PC-9 (cell line): Measurements from ENCODE around the gene NHLRC2.

Experiments
- EZH2 ChIP-seq: fragments of 200-600 bp; sonication (generic); IDR thresholded peaks from 2 replicates; pipeline ENCODE4 v1.8.0; 2017; ENCODE audit warnings: antibody characterized with exemption, low read depth
- TF ChIP-seq, protein P1 (sequence below): fragments of 200-600 bp; sonication (generic); conservative IDR thresholded peaks from 2 replicates; pipeline ENCODE4 v1.6.1; 2017; ENCODE audit warnings: mixed run types, antibody characterized with exemption, mild to moderate bottlenecking, moderate library complexity

GRCh38 chr10:113856563-113856962, 2.1 kb downstream of the NHLRC2 start:
- TF ChIP-seq, protein P1, sequence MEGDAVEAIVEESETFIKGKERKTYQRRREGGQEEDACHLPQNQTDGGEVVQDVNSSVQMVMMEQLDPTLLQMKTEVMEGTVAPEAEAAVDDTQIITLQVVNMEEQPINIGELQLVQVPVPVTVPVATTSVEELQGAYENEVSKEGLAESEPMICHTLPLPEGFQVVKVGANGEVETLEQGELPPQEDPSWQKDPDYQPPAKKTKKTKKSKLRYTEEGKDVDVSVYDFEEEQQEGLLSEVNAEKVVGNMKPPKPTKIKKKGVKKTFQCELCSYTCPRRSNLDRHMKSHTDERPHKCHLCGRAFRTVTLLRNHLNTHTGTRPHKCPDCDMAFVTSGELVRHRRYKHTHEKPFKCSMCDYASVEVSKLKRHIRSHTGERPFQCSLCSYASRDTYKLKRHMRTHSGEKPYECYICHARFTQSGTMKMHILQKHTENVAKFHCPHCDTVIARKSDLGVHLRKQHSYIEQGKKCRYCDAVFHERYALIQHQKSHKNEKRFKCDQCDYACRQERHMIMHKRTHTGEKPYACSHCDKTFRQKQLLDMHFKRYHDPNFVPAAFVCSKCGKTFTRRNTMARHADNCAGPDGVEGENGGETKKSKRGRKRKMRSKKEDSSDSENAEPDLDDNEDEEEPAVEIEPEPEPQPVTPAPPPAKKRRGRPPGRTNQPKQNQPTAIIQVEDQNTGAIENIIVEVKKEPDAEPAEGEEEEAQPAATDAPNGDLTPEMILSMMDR = no peak
- TF ChIP-seq EZH2 = no peak
